HAP-1 (cell line): ENCODE data around the gene LMBR1.
"Not testable (repeated sequence)": the region's sequence is repeated elsewhere in the genome, so short reads cannot be mapped to it uniquely, and the experiment has no call there.

ENCODE experiments used
- DNase-seq, 2 experiments: peaks; one replicate each; pipeline ENCODE4 v3.0.0-alpha.2; 2016 to 2020; ENCODE audit warnings: low spot score in 2 of 2
- H3K27me3 ChIP-seq: fragments of 250-450 bp; sonication (Bioruptor Pico); 2 replicates; pipeline ENCODE4 v1.5.1; 2020; ENCODE audit warnings: low read depth, mild to moderate bottlenecking, moderate library complexity
- H3K36me3 ChIP-seq: fragments of 250-450 bp; sonication (Bioruptor Pico); replicated peaks from 2 replicates; pipeline ENCODE4 v1.5.1; 2020; ENCODE audit warnings: mild to moderate bottlenecking
- H3K4me1 ChIP-seq: fragments of 250-450 bp; sonication (Bioruptor Pico); 2 replicates; pipeline ENCODE4 v1.5.1; 2020; ENCODE audit warnings: mild to moderate bottlenecking
- H3K4me3 ChIP-seq: fragments of 250-450 bp; sonication (Bioruptor Pico); 2 replicates; pipeline ENCODE4 v1.5.1; 2020; ENCODE audit warnings: mild to moderate bottlenecking, moderate library complexity
- H3K9me3 ChIP-seq: fragments of 250-450 bp; sonication (Bioruptor Pico); 2 replicates; pipeline ENCODE4 v1.5.1; 2020; ENCODE audit warnings: mild to moderate bottlenecking, moderate library complexity
- in situ Hi-C: fragments of 300-500 bp; cut with MboI; formaldehyde crosslinking; loops from 3 replicates; pipeline ENCODE4 v1.14.3; 2020; ENCODE audit warnings: low sequenced_read_pairs, inconsistent platforms, mixed read lengths

Gene LMBR1

DNA sequence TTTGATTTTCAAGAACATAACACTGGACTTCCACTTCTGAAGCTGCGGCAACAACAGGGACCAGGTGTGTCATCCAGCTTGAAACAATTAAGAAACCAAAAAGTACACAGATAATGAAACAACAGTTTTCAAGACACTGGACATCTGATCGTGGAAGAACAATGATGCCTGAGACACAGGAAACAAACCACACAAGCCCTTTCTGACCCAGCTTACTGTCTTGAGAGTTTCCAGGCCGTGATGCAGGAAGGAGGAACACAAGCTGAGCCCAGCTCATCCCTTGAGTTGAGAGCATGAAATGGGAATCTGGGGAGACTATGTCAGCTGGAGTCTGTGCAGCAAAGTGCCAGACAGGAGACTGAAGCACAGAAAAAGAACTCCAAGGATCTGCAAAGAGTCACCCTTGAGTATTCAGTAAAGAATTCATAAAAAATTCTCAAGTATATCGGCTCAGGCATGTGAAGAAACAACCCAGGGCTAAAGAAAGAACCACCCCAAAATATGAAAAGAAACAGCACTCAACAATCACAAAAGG, 160.8 kb downstream of the LMBR1 start:
- Histone ChIP-seq H3K9me3 (0 out of 2 replicates have a peak, but pooled peaks cover 4% of the 10 kb centered on the region), H3K4me3 (no peak overlapping the region), H3K4me1 (no peaks in the 10 kb centered on the region), H3K27me3 (no peaks in the 10 kb centered on the region), H3K36me3 (peaks cover 3% of the 10 kb centered on the region; the same call in 1 of the 2 replicates)
- in situ Hi-C loops = no loop called here
- no peak for DNase-seq

- no peak for DNase-seq
- peaks cover 3% of the 10 kb centered on the region; the same call in 1 of the 2 replicates for H3K36me3 ChIP-seq
- in situ Hi-C loops = no loop called here
Observed at GRCh38 chr7:156731651-156732050, 161.3 kb downstream of the LMBR1 start.

DNA sequence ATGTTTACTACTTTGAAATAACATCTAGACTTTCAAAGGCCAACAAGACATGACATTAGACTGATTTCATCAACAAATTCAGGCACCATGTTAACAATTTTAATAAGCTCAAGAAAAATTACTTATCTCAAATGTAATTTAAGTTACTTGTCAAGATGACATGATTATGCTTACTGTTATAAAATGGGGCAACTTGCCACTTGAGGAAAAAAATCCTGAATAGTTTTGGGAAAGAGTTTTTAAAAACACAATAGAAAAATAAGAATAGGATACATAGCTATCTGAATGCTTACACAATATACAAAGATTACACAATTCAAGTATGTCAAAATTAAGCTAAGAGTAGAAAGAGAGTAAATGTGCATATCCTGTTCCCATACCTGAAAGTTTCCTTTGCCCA, 167.0 kb downstream of the LMBR1 start:
- in situ Hi-C loops = no loop called here
- Histone ChIP-seq H3K4me3 (no peak overlapping the region), H3K9me3 (no peaks in the 10 kb centered on the region), H3K36me3 (no peaks in the 10 kb centered on the region), H3K27me3 (no peaks in the 10 kb centered on the region), H3K4me1 (peaks cover 35% of the 10 kb centered on the region)
- DNase-seq = no peak

More at GRCh38 chr7:156731651-156732050, 161.3 kb downstream of the LMBR1 start:
- Histone ChIP-seq H3K9me3 (0 out of 2 replicates have a peak, but pooled peaks cover 4% of the 10 kb centered on the region), H3K27me3 (no peaks in the 10 kb centered on the region), H3K4me1 (no peaks in the 10 kb centered on the region), H3K4me3 (no peak overlapping the region)

DNA sequence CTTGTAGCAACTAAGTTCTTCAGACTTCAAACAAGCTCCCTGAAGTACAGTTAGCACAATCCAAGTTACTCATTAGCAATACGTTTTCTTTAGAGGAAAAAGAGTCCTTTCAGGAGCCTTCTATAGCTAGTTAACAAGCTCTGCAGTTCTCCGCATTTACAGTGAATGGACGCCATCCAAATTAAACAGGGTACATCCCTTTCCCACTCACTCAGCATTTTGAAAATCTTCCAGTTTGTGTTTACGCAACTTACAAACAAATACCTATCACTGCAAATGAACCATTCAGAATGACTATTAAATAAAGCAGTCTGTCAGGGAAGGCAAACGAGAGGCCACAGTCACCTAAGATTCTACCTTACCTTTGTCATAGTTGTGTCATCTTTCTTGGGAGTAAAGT, 167.9 kb downstream of the LMBR1 start:
- Histone ChIP-seq H3K36me3 (no peaks in the 10 kb centered on the region), H3K4me3 (no peak overlapping the region), H3K27me3 (no peaks in the 10 kb centered on the region), H3K4me1 (peaks cover 37% of the 10 kb centered on the region), H3K9me3 (no peaks in the 10 kb centered on the region)
- in situ Hi-C loops = no loop called here
- no peak for DNase-seq

DNA sequence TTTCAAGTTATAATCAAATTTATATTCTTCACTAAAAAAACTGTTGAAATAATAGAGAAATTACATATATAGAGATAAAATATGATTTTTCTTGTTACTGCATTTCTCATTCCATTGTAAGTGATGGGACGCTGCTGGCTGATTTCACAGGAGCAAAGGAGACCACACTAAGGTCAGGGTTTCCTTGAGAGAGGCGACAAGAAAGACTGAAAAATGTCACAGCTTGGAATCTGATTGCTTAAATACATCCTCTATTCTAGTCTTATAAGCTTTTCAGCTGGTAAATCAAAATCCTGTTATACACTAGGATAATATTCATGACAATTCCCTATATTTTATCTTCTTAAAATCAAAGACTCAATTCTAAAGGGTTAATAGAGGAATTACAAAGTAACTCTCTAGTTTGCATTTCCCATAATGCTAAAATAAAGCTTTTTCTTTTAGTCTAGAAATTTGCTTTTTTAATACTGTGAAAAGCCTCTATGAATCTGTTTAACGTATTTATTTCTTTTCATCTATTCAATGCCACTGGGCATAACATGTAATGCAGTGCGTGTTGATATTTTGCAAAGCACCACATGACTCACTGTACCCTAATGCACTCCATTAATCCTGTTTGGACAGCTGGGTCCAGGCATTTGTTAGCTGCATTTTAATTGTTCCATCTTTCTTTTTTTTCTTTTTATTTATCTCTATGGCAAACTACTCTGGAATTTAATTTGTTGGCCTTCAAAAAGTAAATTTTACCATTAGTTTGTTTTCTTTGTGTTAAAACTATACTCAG, 170.7 kb downstream of the LMBR1 start:
- no peaks in the 10 kb centered on the region for H3K9me3 ChIP-seq
- peak; percentile 59 to 86 for DNase-seq
- in situ Hi-C loops = no loop called here
- no peaks in the 10 kb centered on the region for H3K36me3 ChIP-seq
- no peaks in the 10 kb centered on the region for H3K27me3 ChIP-seq
- H3K4me1 ChIP-seq = peaks cover 37% of the 10 kb centered on the region
- H3K4me3 ChIP-seq = no peak overlapping the region

DNA sequence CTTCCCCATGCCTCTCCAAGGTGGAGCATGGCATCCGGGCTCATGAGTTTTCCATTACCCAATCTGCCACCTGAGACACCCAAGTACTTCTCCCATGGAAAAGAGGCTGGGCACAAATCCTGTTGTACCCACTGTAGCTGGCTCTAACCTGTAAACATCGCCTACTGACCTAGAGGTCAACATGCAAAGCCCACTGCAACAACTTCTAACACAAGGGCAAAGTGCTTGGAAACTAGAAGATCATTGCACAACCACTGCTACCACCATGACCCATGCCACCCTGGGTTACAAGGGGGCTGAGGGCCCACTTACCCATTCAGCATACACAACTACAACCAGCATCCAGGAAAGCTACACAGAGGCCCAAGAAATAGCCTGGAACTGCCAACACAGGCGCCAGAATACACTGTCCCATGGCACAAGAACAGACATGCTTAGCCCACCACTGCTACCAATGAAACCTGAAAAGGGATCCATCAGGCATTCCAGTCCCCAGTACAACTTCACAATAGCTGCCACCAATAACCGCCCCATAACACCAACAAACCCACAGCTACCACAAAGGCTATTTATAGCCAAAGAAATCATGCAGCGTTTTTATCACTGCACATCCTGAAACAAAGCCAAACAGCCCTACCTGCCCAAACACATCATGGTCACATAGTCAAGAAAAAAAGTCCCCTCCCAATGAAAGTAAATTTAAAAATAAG, 189.1 kb downstream of the LMBR1 start:
- H3K9me3 ChIP-seq = peaks cover under 1% of the 10 kb centered on the region; the same call in 1 of the 2 replicates
- no peak overlapping the region for H3K4me3 ChIP-seq
- H3K4me1 ChIP-seq = no peaks in the 10 kb centered on the region
- no peak for DNase-seq
- in situ Hi-C loops = no loop called here
- no peaks in the 10 kb centered on the region for H3K36me3 ChIP-seq
- no peaks in the 10 kb centered on the region for H3K27me3 ChIP-seq

- no peak overlapping the region for H3K4me3 ChIP-seq
- H3K36me3 ChIP-seq = no peaks in the 10 kb centered on the region
- no peaks in the 10 kb centered on the region for H3K27me3 ChIP-seq
- H3K4me1 ChIP-seq = no peaks in the 10 kb centered on the region
- DNase-seq = no peak
- in situ Hi-C loops = no loop called here
- peaks cover 3% of the 10 kb centered on the region; the same call in 1 of the 2 replicates for H3K9me3 ChIP-seq
Observed at GRCh38 chr7:156703209-156703608, 189.8 kb downstream of the LMBR1 start.

GRCh38 chr7:156702399-156702798, 190.6 kb downstream of the LMBR1 start:
- no peaks in the 10 kb centered on the region for H3K4me1 ChIP-seq
- no peak overlapping the region for H3K4me3 ChIP-seq
- H3K9me3 ChIP-seq = peaks cover 3% of the 10 kb centered on the region; the same call in 1 of the 2 replicates
- H3K27me3 ChIP-seq = no peaks in the 10 kb centered on the region
- in situ Hi-C loops = no loop called here
- no peak for DNase-seq
- no peaks in the 10 kb centered on the region for H3K36me3 ChIP-seq

GRCh38 chr7:156701787-156702186, 191.2 kb downstream of the LMBR1 start:
- H3K4me1 ChIP-seq, H3K27me3 ChIP-seq, DNase-seq, in situ Hi-C loops, H3K9me3 ChIP-seq, H3K36me3 ChIP-seq, H3K4me3 ChIP-seq: not testable (repeated sequence)

DNA sequence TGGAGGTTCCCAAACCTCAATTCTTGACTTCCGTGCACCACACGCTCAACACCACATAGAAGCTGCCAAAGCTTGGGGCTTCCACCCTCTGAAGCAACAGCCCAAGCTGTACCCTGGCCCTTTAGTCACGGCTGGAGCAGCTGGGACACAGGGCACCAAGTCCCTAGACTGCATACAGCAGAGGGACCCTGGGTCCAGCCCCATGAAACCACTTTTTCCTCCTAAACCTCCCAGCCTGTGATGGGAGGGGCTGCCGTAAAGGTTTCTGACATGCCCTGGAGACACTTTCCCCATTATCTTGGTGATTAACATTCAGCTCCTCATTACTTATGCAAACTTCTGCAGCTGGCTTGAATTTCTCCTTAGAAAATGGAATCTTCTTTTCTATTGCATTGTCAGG, 194.5 kb downstream of the LMBR1 start:
- DNase-seq, H3K36me3 ChIP-seq, H3K4me3 ChIP-seq, in situ Hi-C loops, H3K4me1 ChIP-seq, H3K27me3 ChIP-seq, H3K9me3 ChIP-seq: not testable (repeated sequence)

DNA sequence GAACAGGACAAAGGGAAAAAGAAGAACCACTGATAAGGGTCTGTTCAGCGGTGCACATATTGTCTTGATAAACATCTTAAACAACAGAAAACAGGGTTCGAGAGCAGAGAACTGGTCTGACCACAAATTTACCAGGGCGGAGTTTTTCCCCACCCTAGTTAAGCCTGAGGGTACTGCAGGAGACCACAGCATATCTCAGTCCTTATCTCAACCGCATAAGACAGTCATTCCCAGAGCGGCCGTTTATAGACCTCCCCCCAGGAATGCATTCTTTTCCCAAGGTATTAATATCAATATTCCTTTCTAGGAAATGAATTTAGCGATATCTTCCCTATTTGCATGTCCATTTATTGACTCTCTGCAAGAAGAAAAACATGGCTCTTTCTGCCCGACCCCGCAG, 195.7 kb downstream of the LMBR1 start:
- DNase-seq, in situ Hi-C loops, H3K9me3 ChIP-seq, H3K4me1 ChIP-seq, H3K27me3 ChIP-seq, H3K36me3 ChIP-seq, H3K4me3 ChIP-seq: not testable (repeated sequence)

- no peak for DNase-seq
- Histone ChIP-seq H3K9me3 (peaks cover 6% of the 10 kb centered on the region; the same call in 1 of the 2 replicates), H3K4me3 (no peak overlapping the region), H3K27me3 (no peaks in the 10 kb centered on the region), H3K36me3 (no peaks in the 10 kb centered on the region), H3K4me1 (no peaks in the 10 kb centered on the region; the same call in 1 of the 2 replicates)
- in situ Hi-C loops = no loop called here
Observed at GRCh38 chr7:156693627-156694026, 199.4 kb downstream of the LMBR1 start.

DNA sequence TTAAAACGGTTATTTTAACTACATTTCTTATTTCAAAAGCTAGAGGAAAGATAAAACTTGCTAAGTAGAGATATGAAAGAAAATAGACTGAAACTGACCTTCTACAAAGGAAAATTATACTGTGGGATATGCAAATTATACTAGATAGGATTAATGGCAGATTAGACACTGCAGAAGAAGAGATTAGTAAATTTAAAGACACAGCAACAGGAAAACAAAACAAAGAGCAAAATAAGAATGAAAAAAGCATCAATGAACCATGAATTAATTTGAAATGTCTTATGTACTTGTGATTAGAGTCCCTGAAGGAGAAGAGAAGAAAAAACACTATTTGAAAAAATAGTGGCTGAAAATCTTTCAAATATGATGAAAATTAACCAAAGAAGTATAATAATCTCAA, 200.1 kb downstream of the LMBR1 start:
- in situ Hi-C loops = no loop called here
- no peak for DNase-seq
- Histone ChIP-seq H3K9me3 (peaks cover 6% of the 10 kb centered on the region; the same call in 1 of the 2 replicates), H3K27me3 (no peaks in the 10 kb centered on the region), H3K4me3 (no peak overlapping the region), H3K4me1 (no peaks in the 10 kb centered on the region; the same call in 1 of the 2 replicates), H3K36me3 (no peaks in the 10 kb centered on the region)

DNA sequence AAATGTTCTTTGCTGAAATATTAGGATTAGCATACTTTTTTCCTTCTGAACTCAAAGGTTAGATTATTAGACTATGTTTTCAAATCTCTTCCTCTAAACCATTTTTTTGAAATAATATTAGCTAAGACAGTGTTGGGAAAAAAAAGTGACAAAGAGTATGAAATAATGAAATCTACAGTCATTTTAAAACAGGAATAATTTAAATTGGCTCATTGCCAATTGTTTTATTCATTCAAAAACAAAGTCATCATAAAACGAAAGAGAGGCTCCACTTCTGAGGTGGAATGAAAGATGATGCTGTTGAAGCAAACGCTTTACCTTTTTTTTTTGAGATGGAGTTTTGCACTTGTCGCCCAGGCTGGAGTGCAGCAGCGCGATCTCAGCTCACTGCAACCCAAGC, 201.2 kb downstream of the LMBR1 start:
- Histone ChIP-seq H3K9me3 (peaks cover 6% of the 10 kb centered on the region; the same call in 1 of the 2 replicates), H3K36me3 (no peaks in the 10 kb centered on the region), H3K4me1 (no peaks in the 10 kb centered on the region; the same call in 1 of the 2 replicates), H3K4me3 (no peak overlapping the region), H3K27me3 (no peaks in the 10 kb centered on the region)
- DNase-seq = no peak
- in situ Hi-C loops = no loop called here
